Glutamatergic neuron (in vitro differentiated cells): ENCODE results near the gene RIPOR3. TPM values are rescaled to one million over a fixed set of nuclear protein-coding genes. Genes with fewer than 3 reads are reported as not detected.
"Not testable (repeated sequence)": the region's sequence is repeated elsewhere in the genome, so short reads cannot be mapped to it uniquely, and the experiment has no call there.

Source experiments
- DNase-seq: peaks from one replicate; pipeline ENCODE4 v3.0.0; 2022
- H3K27ac Mint-ChIP-seq: one replicate; pipeline ENCODE4 v1.8.0; 2020; ENCODE audit warnings: mild to moderate bottlenecking, mixed read lengths, inconsistent platforms; ENCODE audit not compliant: unreplicated experiment
- H3K27me3 Mint-ChIP-seq: one replicate; pipeline ENCODE4 v1.8.0; 2020; ENCODE audit warnings: mild to moderate bottlenecking, moderate library complexity, mixed read lengths, inconsistent platforms; ENCODE audit not compliant: unreplicated experiment
- H3K36me3 Mint-ChIP-seq: one replicate; pipeline ENCODE4 v1.8.0; 2020; ENCODE audit warnings: mild to moderate bottlenecking, mixed read lengths, inconsistent platforms; ENCODE audit not compliant: unreplicated experiment
- H3K4me1 Mint-ChIP-seq: one replicate; pipeline ENCODE4 v1.8.0; 2020; ENCODE audit warnings: mild to moderate bottlenecking, low read depth, mixed read lengths, inconsistent platforms; ENCODE audit not compliant: unreplicated experiment
- H3K4me3 Mint-ChIP-seq: one replicate; pipeline ENCODE4 v1.8.0; 2020; ENCODE audit warnings: mild to moderate bottlenecking, mixed read lengths, inconsistent platforms; ENCODE audit not compliant: unreplicated experiment
- H3K9me3 Mint-ChIP-seq: one replicate; pipeline ENCODE4 v1.8.0; 2020; ENCODE audit warnings: mild to moderate bottlenecking, moderate library complexity, mixed read lengths, inconsistent platforms; ENCODE audit not compliant: unreplicated experiment
- total RNA-seq: library from RNA; stranded (reverse); fragmentation: NEBNext Ultra II Directional; extraction: Animal tissue kit (Norgen Biotek cat#: 25700); gene quantifications from one replicate; pipeline ENCODE4 v1.2.1, GENCODE V29; 2021; ENCODE audit not compliant: unreplicated experiment
- TF ChIP-seq, protein P1 (sequence below): fragments of 200-600 bp; sonication (generic); IDR thresholded peaks from one replicate; pipeline ENCODE4 v1.5.0; 2021; ENCODE audit not compliant: partially characterized antibody, unreplicated experiment

Gene RIPOR3
- total RNA-seq, 1 donor from 2014 or later, result not detected

- Mint-ChIP-seq H3K36me3 (no peaks in the 10 kb centered on the region), H3K4me1 (peaks cover 6% of the 10 kb centered on the region), H3K27me3 (no peaks in the 10 kb centered on the region), H3K27ac (no peak overlapping the region), H3K4me3 (no peak overlapping the region), H3K9me3 (peaks cover 3% of the 10 kb centered on the region)
- no peak for DNase-seq
- TF ChIP-seq, protein P1, sequence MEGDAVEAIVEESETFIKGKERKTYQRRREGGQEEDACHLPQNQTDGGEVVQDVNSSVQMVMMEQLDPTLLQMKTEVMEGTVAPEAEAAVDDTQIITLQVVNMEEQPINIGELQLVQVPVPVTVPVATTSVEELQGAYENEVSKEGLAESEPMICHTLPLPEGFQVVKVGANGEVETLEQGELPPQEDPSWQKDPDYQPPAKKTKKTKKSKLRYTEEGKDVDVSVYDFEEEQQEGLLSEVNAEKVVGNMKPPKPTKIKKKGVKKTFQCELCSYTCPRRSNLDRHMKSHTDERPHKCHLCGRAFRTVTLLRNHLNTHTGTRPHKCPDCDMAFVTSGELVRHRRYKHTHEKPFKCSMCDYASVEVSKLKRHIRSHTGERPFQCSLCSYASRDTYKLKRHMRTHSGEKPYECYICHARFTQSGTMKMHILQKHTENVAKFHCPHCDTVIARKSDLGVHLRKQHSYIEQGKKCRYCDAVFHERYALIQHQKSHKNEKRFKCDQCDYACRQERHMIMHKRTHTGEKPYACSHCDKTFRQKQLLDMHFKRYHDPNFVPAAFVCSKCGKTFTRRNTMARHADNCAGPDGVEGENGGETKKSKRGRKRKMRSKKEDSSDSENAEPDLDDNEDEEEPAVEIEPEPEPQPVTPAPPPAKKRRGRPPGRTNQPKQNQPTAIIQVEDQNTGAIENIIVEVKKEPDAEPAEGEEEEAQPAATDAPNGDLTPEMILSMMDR, result no peak
Observed at GRCh38 chr20:50719328-50719727, 28.0 kb upstream of the RIPOR3 start.

DNA sequence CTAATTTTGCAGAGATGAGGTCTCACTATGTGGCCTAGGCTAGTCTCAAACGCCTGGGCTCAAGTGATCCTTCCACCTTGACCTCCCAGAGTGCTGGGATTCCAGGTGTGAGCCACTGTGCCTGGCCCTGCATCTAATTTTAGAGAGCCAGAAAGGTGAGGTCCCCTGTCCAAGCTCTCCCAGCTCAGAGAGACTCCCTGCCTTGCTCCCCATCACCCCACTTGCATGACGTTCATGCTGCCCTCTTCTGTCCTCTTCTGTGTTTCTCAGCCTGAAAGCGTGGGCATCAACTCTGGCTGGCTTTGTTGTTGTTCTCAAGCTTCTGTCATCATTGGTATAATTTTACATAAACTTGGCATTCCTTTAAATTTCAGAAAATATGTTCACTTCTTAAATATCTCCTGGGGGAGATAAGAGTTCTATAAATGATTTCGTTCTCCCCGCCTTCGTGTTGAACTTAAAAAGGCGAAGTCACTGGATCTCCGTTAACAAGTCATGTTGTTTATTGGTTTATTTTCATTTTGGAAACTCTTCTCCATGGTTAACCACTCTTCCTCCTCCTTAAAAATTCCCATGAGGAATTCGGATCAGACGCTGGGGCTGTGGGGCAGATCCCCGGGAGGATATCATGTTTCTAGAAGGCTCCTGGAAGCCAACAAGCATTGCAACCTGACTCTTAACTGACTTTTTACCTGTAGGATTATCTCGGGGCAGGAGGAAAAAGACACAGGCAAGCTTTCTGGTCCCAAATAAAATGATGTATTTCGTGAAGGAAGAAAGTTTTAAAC is 26.8 kb upstream of the RIPOR3 start:
- Mint-ChIP-seq H3K27ac (no peak overlapping the region), H3K4me1 (peaks cover 6% of the 10 kb centered on the region), H3K4me3 (no peak overlapping the region), H3K36me3 (no peaks in the 10 kb centered on the region), H3K27me3 (no peaks in the 10 kb centered on the region), H3K9me3 (peaks cover 2% of the 10 kb centered on the region)
- TF ChIP-seq, protein P1, result no peak
- DNase-seq, result no peak

GRCh38 chr20:50717312-50717711 is 26.0 kb upstream of the RIPOR3 start:
- peaks cover 2% of the 10 kb centered on the region for H3K9me3 Mint-ChIP-seq
- H3K27ac Mint-ChIP-seq, result no peak overlapping the region
- peaks cover 6% of the 10 kb centered on the region for H3K4me1 Mint-ChIP-seq
- DNase-seq, result no peak
- no peak overlapping the region for H3K4me3 Mint-ChIP-seq
- H3K27me3 Mint-ChIP-seq, result no peaks in the 10 kb centered on the region
- H3K36me3 Mint-ChIP-seq, result no peaks in the 10 kb centered on the region
- TF ChIP-seq, protein P1, result no peak

DNA sequence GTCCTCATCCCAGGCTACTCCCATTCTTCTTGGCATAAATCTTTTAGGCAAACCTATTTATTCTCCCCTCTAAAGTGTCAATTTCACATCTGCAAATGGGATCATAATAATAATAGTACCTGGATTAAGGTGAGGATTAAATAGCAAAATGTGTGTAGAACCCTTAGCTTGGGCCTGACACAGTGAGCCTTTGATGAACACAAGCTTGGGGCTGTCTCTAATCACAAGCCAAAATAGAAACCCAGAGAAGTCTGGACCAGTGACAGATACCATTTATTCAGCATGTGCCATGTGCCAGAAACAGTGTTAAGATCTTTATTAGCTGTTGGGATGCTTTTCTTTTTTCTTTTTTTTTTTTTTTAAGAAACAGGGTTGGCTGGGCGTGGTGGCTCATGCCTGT is 25.2 kb upstream of the RIPOR3 start:
- no peak overlapping the region for H3K27ac Mint-ChIP-seq
- peaks cover 2% of the 10 kb centered on the region for H3K9me3 Mint-ChIP-seq
- H3K4me3 Mint-ChIP-seq, result no peak overlapping the region
- peaks cover 6% of the 10 kb centered on the region for H3K4me1 Mint-ChIP-seq
- DNase-seq, result no peak
- no peaks in the 10 kb centered on the region for H3K27me3 Mint-ChIP-seq
- TF ChIP-seq, protein P1, result no peak
- H3K36me3 Mint-ChIP-seq, result no peaks in the 10 kb centered on the region

GRCh38 chr20:50715694-50716093 is 24.4 kb upstream of the RIPOR3 start:
- TF ChIP-seq, protein P1, result no peak
- H3K36me3 Mint-ChIP-seq, result no peaks in the 10 kb centered on the region
- peaks cover 6% of the 10 kb centered on the region for H3K4me1 Mint-ChIP-seq
- H3K27ac Mint-ChIP-seq, result no peak overlapping the region
- H3K9me3 Mint-ChIP-seq, result peaks cover 2% of the 10 kb centered on the region
- no peak overlapping the region for H3K4me3 Mint-ChIP-seq
- no peaks in the 10 kb centered on the region for H3K27me3 Mint-ChIP-seq
- no peak for DNase-seq

DNA sequence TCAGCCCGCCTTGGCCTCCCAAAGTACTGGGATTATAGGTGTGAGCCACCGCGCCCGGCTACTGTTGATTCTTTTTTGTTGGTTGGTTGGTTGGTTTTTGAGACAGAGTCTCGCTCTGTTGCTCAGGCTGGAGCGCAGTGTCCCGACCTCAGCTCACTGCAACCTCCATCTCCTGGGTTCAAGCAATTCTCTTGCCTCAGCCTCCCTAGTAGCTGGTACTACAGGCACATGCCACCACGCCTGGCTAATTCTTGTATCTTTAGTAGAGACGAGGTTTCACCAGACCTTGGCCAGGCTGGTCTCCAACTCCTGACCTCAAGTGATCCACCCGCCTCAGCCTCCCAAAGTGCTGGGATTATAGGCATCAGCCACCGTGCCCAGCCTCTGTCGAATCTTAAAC is 23.1 kb upstream of the RIPOR3 start:
- H3K4me3 Mint-ChIP-seq, result not testable (repeated sequence)

More for the DNA sequence above, 23.1 kb upstream of the RIPOR3 start:
- H3K36me3 Mint-ChIP-seq, H3K27ac Mint-ChIP-seq, H3K4me1 Mint-ChIP-seq, DNase-seq, H3K27me3 Mint-ChIP-seq, H3K9me3 Mint-ChIP-seq: not testable (repeated sequence)
